ENCODE measurements around the gene CDK2.
A peak's percentile ranks its signal among the peaks of the same experiment; 100 is the strongest.
"Not testable (repeated sequence)": the region's sequence is repeated elsewhere in the genome, so short reads cannot be mapped to it uniquely, and the experiment has no call there.

The CDK2 gene

GRCh38 chr12:55966408-55967281 is at the start of gene CDK2:
Gene CDK2 (plus strand): TSS chr12:55966830. CDS start chr12:55967009, 179 bp downstream.
- Histone ChIP-seq H3K27ac (ENCODE audit: low read length) (peak within 1 kb of the TSS; percentile 64), H3K27me3 (ENCODE audit: control insufficient read depth in 1 of 2, insufficient read depth in 2 of 2, low read length in 2 of 2) (no peaks in the 10 kb centered on the region), H3K9me3 (ENCODE audit: control insufficient read depth in 2 of 2, low read length in 2 of 2) (no peaks in the 10 kb centered on the region), H3K4me3 (ENCODE audit: low read length in 2 of 2) (peak within 1 kb of the TSS; percentile 90 to 96), H3K4me1 (ENCODE audit: control insufficient read depth, insufficient read depth, low read length) (peaks cover 18% of the 10 kb centered on the region), H3K36me3 (ENCODE audit: control insufficient read depth in 2 of 2, insufficient read depth in 2 of 2, low read length in 2 of 2) (peaks cover 0 to 2% of the 10 kb centered on the region in 2 donors), H3K9ac (ENCODE audit: low read length in 2 of 2) (peak within 1 kb of the TSS; percentile 83 to 92)

- not testable (repeated sequence) for H3K9ac ChIP-seq (ENCODE audit: low read length in 2 of 2); H3K27ac ChIP-seq (ENCODE audit: low read length); H3K36me3 ChIP-seq (ENCODE audit: control insufficient read depth in 2 of 2, insufficient read depth in 2 of 2, low read length in 2 of 2); H3K4me1 ChIP-seq (ENCODE audit: control insufficient read depth, insufficient read depth, low read length); H3K27me3 ChIP-seq (ENCODE audit: control insufficient read depth in 1 of 2, insufficient read depth in 2 of 2, low read length in 2 of 2); H3K9me3 ChIP-seq (ENCODE audit: control insufficient read depth in 2 of 2, low read length in 2 of 2); H3K4me3 ChIP-seq (ENCODE audit: low read length in 2 of 2)
Observed at GRCh38 chr12:55919032-55919431, 47.6 kb upstream of the CDK2 start.

GRCh38 chr12:55922126-55922525 is 44.5 kb upstream of the CDK2 start:
- H3K9ac ChIP-seq (ENCODE audit: low read length in 2 of 2): no peak overlapping the region
- H3K9me3 ChIP-seq (ENCODE audit: control insufficient read depth in 2 of 2, low read length in 2 of 2): no peaks in the 10 kb centered on the region
- H3K4me3 ChIP-seq (ENCODE audit: low read length in 2 of 2): no peak overlapping the region
- H3K4me1 ChIP-seq (ENCODE audit: control insufficient read depth, insufficient read depth, low read length): peaks cover 6% of the 10 kb centered on the region
- no peak overlapping the region for H3K27ac ChIP-seq (ENCODE audit: low read length)
- H3K36me3 ChIP-seq (ENCODE audit: control insufficient read depth in 2 of 2, insufficient read depth in 2 of 2, low read length in 2 of 2): peaks cover 4 to 7% of the 10 kb centered on the region in 2 donors
- no peaks in the 10 kb centered on the region for H3K27me3 ChIP-seq (ENCODE audit: control insufficient read depth in 1 of 2, insufficient read depth in 2 of 2, low read length in 2 of 2)

GRCh38 chr12:55923648-55924047 is 43.0 kb upstream of the CDK2 start:
- H3K27me3 ChIP-seq (ENCODE audit: control insufficient read depth in 1 of 2, insufficient read depth in 2 of 2, low read length in 2 of 2); H3K36me3 ChIP-seq (ENCODE audit: control insufficient read depth in 2 of 2, insufficient read depth in 2 of 2, low read length in 2 of 2); H3K9me3 ChIP-seq (ENCODE audit: control insufficient read depth in 2 of 2, low read length in 2 of 2); H3K4me3 ChIP-seq (ENCODE audit: low read length in 2 of 2); H3K27ac ChIP-seq (ENCODE audit: low read length); H3K9ac ChIP-seq (ENCODE audit: low read length in 2 of 2): not testable (repeated sequence)
- H3K4me1 ChIP-seq (ENCODE audit: control insufficient read depth, insufficient read depth, low read length): peaks cover 14% of the 10 kb centered on the region

DNA sequence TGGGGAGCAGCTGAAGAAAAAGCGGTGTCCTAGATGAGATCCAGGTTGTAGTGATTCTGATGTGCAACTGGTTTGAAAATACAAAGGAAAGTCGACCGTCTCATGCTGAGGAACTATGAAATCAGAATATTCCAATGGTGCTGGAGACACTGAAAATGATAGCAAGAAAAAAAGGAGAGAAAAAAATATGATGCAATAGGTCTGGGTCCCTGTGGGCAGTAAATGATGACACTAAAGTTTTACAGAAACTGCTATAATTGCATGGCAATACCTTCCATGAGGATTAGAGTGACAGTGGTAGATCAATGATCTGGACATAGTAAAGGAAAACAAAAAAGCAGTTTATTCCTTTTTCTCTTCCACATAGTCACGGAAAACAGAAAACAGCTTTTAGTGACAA is 41.3 kb upstream of the CDK2 start:
- Histone ChIP-seq H3K27ac (ENCODE audit: low read length) (no peak overlapping the region), H3K9ac (ENCODE audit: low read length in 2 of 2) (no peak overlapping the region), H3K4me1 (ENCODE audit: control insufficient read depth, insufficient read depth, low read length) (peaks cover 22% of the 10 kb centered on the region), H3K36me3 (ENCODE audit: control insufficient read depth in 2 of 2, insufficient read depth in 2 of 2, low read length in 2 of 2) (peaks cover 4 to 7% of the 10 kb centered on the region in 2 donors), H3K4me3 (ENCODE audit: low read length in 2 of 2) (no peak overlapping the region), H3K27me3 (ENCODE audit: control insufficient read depth in 1 of 2, insufficient read depth in 2 of 2, low read length in 2 of 2) (no peaks in the 10 kb centered on the region), H3K9me3 (ENCODE audit: control insufficient read depth in 2 of 2, low read length in 2 of 2) (no peaks in the 10 kb centered on the region)

DNA sequence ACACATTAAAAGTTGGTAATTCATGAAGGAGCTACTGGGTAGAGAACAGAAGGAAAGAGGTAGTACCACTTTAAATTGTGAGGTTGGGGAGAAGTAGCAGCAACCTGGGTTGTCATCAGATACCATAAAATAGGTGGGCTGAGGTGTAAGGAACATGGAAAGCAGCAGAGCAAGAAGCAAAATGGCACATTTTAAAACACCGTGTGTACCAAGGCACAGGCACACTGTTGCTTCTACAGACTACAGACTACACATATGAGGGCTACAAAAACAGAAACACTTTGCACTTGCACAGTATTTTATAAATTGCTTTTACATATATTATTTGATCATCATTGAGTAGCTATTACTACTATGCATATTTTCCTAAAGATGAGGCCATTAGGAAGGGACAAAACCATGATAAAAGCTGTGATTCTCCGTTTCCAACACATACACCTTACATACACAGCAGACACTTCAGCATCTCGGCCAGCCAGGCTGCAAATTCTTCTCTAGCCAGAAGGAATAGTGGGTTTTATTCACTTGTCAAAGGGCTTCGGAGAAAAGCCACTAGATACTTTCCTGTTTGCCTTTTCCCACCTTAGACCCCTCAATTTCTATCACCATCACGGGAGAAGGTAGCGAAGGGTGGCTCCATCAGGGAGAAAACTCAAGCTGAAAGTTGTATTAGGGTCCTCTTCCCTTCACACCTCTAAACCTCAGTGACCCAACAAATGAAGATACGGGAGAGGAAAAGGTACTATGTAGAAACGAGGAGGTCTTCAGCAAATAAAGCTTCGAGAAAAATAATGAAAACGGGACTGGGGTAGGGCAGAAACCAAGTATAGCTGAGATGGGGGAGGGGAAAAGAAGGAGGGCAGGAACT is 40.5 kb upstream of the CDK2 start:
- no peaks in the 10 kb centered on the region for H3K27me3 ChIP-seq (ENCODE audit: control insufficient read depth in 1 of 2, insufficient read depth in 2 of 2, low read length in 2 of 2)
- H3K27ac ChIP-seq (ENCODE audit: low read length): peak overlapping the region; percentile 98
- no peaks in the 10 kb centered on the region for H3K9me3 ChIP-seq (ENCODE audit: control insufficient read depth in 2 of 2, low read length in 2 of 2)
- H3K4me3 ChIP-seq (ENCODE audit: low read length in 2 of 2): peak overlapping the region; percentile 97 to 99
- peak overlapping the region; percentile 98 to 99 for H3K9ac ChIP-seq (ENCODE audit: low read length in 2 of 2)
- H3K36me3 ChIP-seq (ENCODE audit: control insufficient read depth in 2 of 2, insufficient read depth in 2 of 2, low read length in 2 of 2): peaks cover 4 to 7% of the 10 kb centered on the region in 2 donors
- peaks cover 29% of the 10 kb centered on the region for H3K4me1 ChIP-seq (ENCODE audit: control insufficient read depth, insufficient read depth, low read length)

GRCh38 chr12:55926738-55927587 is 39.7 kb upstream of the CDK2 start:
- H3K9me3 ChIP-seq (ENCODE audit: control insufficient read depth in 2 of 2, low read length in 2 of 2): no peaks in the 10 kb centered on the region
- peak overlapping the region; percentile 97 to 99 for H3K4me3 ChIP-seq (ENCODE audit: low read length in 2 of 2)
- H3K27ac ChIP-seq (ENCODE audit: low read length): peak overlapping the region; percentile 98
- peak overlapping the region; percentile 98 to 99 for H3K9ac ChIP-seq (ENCODE audit: low read length in 2 of 2)
- H3K27me3 ChIP-seq (ENCODE audit: control insufficient read depth in 1 of 2, insufficient read depth in 2 of 2, low read length in 2 of 2): no peaks in the 10 kb centered on the region
- peaks cover 3 to 4% of the 10 kb centered on the region in 2 donors for H3K36me3 ChIP-seq (ENCODE audit: control insufficient read depth in 2 of 2, insufficient read depth in 2 of 2, low read length in 2 of 2)
- peaks cover 35% of the 10 kb centered on the region for H3K4me1 ChIP-seq (ENCODE audit: control insufficient read depth, insufficient read depth, low read length)

DNA sequence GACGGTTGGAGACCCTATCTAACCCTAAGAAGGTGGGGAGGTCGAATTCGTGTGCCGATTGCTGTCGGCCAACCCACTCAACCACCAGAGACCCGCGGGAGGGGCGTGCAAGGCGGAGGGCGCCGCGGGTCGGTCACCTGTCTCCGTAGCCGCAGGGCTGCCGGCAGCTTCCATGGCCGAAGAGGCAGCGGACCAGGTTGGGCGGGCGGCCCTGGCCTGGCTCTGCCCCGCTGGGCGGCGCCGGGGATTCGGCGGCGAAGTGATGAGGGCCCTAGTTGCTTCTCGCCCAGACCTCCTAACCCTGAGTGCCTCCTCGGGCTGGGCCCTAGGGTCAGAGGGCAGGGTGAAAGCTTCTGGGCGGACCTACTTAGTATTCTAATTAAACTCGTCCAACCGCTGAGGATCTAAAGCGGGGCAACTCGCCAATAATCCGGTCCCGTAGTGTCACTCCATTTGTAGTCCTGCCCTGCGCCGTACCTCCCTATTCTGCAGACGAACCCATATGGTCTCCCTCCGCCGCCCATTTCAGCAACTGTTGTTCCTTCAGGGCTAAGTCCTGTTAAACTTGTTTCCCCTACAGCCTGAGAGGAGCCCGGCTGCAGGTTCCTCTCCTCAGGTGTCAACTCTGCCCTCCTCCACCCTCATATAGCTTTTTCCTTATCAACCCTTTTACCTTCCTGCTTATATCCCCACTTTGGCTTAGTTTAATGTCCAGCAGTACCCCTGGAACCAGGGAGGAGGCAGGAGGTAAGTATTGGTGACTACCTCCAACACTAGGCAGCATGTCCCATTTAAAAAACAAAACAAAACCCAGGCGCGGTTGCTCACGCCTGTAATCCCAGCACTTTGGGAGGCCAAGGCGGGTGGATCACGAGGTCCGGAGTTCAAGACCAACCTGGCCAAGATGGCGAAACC is 38.8 kb upstream of the CDK2 start, which contains the start of gene PYM1:
Gene PYM1, minus strand, starts transcription at position 307 of the 915 bp plus-strand sequence. Its CDS starts 133 bp downstream, at position 174.
- Histone ChIP-seq H3K27ac (ENCODE audit: low read length) (peak within 1 kb of the TSS; percentile 98), H3K36me3 (ENCODE audit: control insufficient read depth in 2 of 2, insufficient read depth in 2 of 2, low read length in 2 of 2) (no peaks in the 10 kb centered on the region), H3K27me3 (ENCODE audit: control insufficient read depth in 1 of 2, insufficient read depth in 2 of 2, low read length in 2 of 2) (no peaks in the 10 kb centered on the region), H3K9me3 (ENCODE audit: control insufficient read depth in 2 of 2, low read length in 2 of 2) (no peaks in the 10 kb centered on the region), H3K4me1 (ENCODE audit: control insufficient read depth, insufficient read depth, low read length) (peaks cover 41% of the 10 kb centered on the region), H3K4me3 (ENCODE audit: low read length in 2 of 2) (peak within 1 kb of the TSS; percentile 97 to 99), H3K9ac (ENCODE audit: low read length in 2 of 2) (peak within 1 kb of the TSS; percentile 98 to 99)

DNA sequence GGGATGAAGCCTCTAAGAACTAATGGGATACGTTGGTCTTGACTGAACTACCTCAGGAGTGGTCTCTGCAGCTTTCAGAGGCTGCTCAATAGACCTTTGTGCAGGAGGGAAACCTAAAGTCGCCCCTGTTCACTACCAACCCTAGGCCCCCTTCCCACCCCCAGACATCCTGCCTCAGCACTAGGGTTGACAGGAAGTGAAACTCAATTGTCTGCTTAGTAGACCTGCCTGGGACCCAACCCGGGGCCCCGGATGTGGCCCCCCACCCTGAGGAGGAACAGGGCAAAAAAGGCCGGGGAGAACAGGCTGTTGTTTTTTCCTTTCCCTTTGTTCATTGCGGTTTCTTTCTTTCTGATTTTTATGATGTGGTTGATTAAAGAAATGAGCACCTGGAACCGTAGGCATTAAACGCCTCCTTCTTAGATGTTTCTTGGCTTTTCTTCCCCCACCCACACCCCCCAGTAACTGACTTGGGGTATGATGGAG is 37.3 kb upstream of the CDK2 start:
- H3K4me1 ChIP-seq (ENCODE audit: control insufficient read depth, insufficient read depth, low read length): peaks cover 41% of the 10 kb centered on the region
- H3K9ac ChIP-seq (ENCODE audit: low read length in 2 of 2): no peak overlapping the region
- no peak overlapping the region for H3K27ac ChIP-seq (ENCODE audit: low read length)

More for the DNA sequence above, 37.3 kb upstream of the CDK2 start:
- H3K4me3 ChIP-seq (ENCODE audit: low read length in 2 of 2): no peak overlapping the region
- no peaks in the 10 kb centered on the region for H3K9me3 ChIP-seq (ENCODE audit: control insufficient read depth in 2 of 2, low read length in 2 of 2)
- no peaks in the 10 kb centered on the region for H3K27me3 ChIP-seq (ENCODE audit: control insufficient read depth in 1 of 2, insufficient read depth in 2 of 2, low read length in 2 of 2)
- no peaks in the 10 kb centered on the region for H3K36me3 ChIP-seq (ENCODE audit: control insufficient read depth in 2 of 2, insufficient read depth in 2 of 2, low read length in 2 of 2)

Measured in stomach smooth muscle (tissue), 2 donors.